ENCODE results near the gene RREB1. TPM values are rescaled to one million over a fixed set of nuclear protein-coding genes. Genes with fewer than 3 reads are reported as not detected.

Gene RREB1
- total RNA-seq, 1 donor: 52.2 TPM

DNA sequence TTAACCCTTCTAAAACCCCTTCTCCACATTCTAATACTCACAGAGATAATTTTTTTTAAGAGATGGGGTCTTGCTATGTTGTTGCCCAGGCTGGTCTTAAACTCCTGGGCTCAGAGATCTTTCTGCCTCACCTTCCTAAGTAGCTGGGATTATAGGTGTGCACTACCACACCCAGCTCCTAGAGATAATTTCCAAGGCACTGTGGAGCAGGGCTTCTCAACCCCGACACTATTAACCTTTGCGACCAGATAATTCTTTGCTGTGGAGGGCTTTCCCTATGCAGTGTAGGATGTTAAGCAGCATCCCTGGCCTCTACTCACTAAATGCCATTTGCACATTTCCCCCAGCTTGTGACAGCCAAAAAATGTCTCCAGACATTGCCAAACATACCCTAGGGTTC is 8.8 kb upstream of the RREB1 start:
- no peak for DNase-seq (ENCODE audit: low read depth in 2 of 3, low spot score in 2 of 3)

DNA sequence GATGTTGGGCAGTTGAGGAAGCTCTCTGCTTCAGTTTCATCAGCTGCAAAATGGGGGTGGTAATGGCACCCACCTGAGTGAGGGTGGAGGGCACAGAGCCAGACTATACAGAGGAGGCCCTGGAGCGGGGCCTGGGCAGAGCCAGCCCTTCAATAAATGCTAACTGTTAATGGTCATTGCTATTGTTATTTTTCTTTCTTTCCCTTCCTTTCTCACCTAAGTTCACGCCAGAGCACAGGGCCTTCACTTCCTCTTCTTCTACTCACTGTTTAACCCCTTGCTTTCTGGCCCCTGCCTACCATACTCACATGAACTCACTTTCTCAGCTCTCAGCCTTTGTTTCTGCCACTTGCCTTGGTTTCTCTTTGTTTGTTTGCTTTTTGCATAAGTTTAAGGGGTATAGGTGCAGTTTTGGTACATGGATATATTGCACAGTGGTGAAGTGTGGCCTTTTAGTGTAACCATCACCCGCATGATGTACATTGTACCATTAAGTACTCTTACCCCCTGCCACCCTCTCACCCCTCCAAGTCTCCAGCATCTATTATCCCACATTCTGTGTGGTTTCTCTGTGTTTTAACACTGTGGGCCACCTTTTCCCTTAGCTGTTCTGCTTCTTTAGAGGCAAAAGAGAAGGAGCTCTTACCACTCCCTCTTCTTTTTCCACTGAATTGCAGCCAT is 7.5 kb upstream of the RREB1 start:
- DNase-seq (ENCODE audit: low read depth in 2 of 3, low spot score in 2 of 3): peak in 1 of 3 donors; percentile 46

DNA sequence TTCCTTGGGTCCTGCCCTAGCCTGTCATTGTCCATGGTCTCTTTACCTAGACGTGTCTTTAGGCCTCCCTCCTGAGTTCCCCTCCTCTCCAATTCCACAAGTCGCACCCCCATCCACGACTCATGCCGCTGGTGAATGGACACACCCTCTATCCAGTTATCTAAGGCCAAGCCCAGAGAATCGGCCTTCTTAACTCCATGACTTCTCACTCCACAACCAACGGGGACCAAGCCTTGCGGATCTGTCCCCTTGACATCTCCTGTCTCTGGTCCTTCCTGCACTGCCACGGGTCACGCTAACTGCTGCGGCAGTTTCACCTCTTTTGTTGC is 7.0 kb upstream of the RREB1 start:
- no peak for DNase-seq (ENCODE audit: low read depth in 2 of 3, low spot score in 2 of 3)

DNA sequence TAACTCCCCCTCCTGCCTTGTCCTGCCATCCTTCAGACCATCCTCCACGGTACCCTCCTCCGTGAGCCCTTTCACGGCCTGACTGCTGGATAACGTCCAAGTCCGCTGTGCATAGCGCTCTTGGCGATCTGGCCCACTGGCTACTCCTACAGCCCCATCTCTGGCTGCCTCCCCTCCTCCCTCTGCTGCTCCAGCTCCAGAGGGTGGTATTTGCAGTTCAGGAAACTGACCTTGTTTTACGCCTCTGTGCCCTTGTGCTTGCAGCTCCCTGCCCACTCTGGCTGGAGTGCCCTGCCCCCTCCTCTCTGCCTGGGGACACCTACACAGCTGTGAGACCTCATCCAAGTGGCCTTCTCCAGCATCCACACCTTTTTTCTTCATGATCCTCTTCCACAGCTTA is 6.5 kb upstream of the RREB1 start:
- no peak for DNase-seq (ENCODE audit: low read depth in 2 of 3, low spot score in 2 of 3)

DNA sequence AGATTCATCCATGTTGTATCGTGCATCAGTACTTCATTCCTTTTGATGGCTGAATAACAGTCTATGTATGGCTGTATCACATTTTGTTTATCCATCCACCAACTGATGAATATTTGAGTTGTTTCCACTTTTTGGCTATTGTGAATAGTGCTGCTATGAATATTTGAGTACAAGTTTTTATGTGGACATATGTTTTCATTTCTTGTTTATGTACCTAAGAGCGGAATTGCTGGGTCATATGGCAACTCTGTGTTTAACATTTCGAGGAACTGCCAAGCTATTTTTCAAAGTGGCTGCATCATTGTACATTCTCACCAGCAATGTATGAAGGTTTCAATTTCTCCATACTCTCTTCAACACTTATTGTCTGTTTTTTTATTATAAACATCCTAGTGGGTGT is 3.0 kb upstream of the RREB1 start:
- no peak for DNase-seq (ENCODE audit: low read depth in 2 of 3, low spot score in 2 of 3)

DNA sequence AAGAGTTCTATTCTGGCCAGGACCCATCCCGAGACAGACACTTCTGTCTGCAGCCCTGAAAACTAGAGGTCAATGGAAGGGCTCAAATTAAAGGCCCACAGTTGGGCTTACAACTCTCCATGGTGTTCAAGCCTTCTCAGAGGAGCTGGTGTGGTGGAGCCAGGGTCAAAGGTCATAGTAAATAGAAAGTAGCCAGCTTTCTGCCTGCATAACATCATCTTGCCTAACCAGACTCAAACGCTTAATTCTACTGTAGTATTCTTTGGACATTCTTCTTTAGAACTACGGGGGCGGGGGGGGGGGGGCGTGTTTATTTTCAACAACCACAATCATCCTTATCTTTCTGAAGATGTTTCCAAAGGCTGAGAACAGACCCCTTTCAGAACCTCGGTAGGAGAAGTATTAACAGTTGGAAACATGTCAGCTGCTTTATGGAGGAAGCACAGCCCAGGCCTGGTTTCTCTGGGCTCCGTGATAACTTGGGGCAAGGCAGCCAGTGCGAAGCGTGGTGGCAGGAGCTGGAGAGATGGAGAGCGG is 1.5 kb upstream of the RREB1 start:
- DNase-seq (ENCODE audit: low read depth in 2 of 3, low spot score in 2 of 3): no peak

DNA sequence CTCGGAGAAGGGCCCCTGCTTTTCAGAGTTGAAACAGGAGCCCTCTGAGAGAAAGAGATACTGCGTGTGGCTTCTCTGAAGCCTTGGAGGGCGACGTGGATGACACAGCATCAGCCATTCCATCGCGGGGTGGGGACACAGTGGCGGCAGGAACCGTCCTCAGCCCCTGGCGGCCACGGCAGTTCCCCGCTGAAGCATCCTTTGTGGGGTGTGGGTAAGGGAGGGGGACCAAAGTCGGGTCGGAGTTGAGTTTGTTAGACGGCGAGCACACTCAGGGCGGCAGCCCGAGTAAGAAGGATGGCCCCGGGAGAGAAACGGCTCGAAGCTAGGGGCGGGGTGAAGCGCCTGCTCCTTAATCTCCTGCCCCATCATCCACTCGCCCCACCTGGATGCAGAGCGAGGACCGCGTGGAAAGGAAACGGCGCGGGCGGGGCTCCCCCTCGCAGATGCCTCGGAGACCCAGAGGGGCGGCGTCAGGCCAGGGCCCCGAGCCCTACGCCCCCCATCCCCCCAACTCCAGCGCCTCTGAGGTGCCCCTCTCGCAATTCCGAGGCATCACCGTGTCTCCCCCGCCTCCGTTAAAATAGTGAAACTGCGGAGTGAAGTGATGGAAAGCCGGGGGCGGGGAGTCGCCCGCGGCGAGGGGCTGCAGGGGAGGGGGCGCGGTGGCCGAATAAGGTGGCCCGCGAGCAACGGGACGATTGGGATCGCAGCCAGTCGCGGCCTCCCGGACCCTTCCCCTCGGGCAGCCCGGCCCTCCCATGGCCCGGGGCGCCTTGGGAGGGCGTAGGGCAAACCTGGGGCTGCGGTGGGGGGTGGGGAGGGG is 796 bp upstream of the RREB1 start:
- peak in 2 of 3 donors; percentile 84 to 86 for DNase-seq (ENCODE audit: low read depth in 2 of 3, low spot score in 2 of 3)

DNA sequence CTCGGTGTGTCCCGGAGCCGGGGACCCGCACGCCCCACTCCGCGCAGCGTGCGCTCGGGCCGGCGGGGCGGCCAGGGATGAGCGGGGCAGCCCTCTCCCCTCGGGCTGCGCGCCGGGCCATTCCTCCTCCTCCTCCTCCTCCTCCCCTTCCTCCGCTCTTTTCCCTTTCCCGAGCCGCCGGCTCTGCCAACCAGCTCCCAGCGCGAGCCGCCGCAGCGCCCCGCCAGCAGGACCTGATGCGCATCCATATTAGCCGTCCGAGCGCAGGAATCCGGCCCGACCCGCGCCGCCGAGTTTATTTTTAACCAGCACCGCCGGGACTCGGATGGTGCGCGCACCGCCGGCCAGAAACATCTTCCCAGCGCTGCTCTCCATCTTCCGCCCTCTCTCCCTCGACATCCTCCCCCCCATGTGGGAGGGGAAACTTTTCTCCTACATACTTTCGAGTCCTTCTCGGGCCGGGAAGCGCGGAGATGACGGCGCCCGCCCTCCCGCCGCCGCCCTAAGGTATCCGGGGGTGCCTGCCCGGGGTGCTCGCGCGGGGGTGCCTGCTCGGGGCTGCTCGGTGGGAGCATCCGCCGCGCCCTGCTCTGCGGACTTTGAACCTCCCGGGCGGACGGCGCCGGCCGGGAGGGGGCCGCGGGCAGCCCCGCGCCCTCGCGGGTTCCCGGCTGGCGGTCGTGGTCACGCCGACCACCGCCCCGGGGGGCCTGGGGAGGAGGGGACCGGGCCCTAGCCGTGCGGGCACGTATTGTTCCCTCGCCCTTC is 619 bp downstream of the RREB1 start:
- peak in 2 of 3 donors; percentile 21 to 22 for DNase-seq (ENCODE audit: low read depth in 2 of 3, low spot score in 2 of 3)

DNA sequence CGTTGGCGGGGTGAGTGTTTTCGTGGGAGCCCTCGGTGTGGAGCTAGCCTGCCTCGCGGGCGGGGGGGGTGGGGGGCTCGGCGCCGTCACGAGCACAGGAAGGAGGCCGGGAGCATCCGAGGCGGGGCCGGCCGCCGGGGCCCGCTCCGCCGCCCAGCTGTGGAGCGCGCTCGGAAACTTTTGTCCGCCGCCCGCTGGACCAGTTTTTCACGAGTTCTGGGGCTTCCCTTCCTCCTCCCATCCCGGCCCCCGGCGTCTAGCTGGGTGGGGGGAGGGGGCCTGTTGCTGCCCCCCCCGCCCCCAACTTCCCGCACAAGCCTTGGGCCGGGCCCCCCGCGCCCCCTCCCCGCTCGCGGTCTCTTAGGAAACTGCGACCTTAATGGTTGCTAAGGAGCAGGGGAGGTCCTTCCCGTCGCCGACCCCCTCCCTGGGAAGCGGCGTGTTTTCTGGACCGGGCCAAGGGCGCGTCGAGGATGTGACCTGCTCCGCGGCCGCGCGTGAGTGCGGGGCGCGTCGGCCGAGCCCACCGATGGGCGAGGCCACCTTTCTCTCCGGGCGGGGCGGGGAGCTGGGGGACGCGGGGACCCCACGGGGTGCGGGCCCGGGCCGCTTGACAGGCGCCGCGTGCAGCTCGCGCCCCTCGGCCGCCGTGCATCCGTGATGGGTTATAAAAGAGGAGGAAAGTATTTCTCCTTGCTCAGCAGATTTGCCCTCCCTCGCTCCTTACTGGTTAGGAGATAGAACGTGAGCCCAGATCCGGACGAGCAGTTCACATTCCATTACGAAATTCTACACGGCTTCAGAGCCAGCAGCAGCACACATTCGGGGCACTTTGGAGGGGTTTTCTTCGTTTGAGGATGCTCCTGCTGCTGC is 1.4 kb downstream of the RREB1 start:
- peak in 2 of 3 donors; percentile 57 to 59 for DNase-seq (ENCODE audit: low read depth in 2 of 3, low spot score in 2 of 3)

DNA sequence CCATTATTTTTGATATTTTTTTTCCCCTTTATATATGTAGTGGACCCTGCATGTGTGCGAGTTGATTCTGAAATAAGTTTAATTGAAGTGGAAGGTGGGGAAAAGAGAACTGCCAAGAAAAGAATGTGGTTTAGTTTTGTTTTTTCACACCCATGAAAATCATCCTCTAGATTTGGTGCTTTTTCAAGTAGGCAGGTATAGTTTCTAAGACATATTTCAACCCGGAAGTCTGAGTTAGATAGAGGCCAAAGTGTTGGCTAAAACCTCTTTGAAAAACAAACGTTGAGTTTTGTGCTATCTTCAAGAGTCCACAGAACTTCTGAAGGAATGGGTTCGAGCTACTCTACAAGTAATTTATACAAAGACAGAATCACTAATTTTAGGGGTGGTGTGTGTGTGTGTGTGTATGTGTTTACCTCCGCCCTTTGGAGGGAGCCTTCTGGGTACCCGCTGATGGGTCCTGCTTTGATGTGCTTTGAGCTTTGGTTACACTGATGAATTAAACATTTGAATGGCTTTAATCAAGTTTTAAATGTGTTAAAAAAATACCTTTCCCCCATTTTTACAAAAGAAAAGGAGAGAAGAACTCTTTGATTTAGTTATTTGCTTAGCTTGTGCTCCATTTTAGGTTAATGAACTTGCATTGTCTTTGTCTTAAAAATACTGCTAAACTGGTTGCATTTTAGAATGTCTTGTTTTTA is 2.5 kb downstream of the RREB1 start:
- no peak for DNase-seq (ENCODE audit: low read depth in 2 of 3, low spot score in 2 of 3)

DNA sequence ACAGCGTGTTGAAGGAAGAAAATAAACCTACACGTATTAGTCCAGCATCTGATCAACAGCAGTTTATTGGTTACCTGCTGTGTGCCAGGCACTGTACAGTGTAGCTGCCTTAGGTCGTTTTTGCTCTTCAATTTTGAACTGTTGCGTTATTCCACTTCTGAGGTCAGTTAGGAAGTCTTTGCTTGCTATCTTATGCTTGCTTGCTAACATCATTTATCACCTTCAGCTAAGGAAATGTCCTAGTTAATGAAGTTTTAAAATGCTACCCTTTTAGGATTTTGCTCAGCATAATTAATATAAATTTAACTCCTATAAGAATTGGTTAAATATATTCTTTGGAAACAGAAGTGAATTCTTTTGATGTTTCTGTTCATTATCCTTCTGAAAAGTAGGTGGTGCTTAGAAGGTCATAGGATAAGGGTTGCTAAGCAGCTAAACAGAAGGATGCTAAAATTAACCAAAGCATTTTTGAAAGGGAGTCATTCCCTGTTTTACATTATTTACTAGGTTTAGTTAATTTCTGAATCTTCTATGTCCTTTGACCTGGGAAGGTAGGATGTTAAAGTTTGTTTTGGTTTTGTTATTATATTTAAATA is 3.4 kb downstream of the RREB1 start:
- no peak for DNase-seq (ENCODE audit: low read depth in 2 of 3, low spot score in 2 of 3)

DNA sequence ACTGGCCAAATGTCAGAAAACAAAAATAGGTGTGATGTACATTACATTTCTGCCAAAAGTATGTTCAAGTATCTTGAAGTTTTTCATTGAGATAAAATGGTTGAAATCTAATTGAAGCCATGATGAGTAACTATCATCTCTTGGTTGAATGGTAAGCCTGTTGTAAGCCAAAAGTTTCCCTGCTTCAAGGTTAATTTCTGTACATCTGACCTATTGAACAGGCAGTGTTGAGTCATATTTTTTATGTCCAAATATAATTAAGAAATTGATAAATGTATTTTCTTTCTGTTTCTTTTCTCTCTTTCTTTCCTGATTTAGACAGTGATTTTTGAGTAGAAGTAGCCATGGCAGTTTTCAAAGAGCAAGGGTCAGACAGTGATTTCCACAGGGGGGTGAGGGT is 4.4 kb downstream of the RREB1 start:
- DNase-seq (ENCODE audit: low read depth in 2 of 3, low spot score in 2 of 3): no peak

DNA sequence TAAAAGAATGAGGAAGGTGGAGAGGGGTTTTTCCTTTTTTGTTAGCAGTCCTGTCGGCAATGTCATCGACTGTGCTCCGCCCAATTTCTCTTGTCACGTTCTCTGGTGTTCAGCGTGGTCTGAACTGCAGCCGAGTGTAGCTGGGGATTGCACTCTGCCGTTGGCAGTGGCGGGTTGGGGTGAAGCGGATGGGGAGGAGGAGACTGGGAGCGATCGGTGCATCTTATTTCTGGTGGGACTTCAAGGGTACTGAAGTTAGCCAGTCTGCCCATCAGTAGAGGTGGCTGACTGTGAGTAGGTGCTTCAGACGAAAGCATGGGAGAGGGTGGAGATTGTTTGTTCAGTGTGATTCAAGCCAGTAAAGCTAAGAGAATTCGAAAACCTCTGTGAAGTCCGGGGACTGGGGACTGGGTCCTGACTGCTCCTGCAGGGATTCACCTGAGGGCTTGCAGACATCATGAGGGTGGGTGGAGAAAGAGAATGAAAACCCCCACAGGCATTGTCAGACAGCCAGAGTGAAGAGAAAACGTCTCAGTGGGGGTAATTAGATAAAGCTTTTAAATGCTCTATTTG is 5.1 kb downstream of the RREB1 start:
- peak in 2 of 3 donors; percentile 58 to 76 for DNase-seq (ENCODE audit: low read depth in 2 of 3, low spot score in 2 of 3)

DNA sequence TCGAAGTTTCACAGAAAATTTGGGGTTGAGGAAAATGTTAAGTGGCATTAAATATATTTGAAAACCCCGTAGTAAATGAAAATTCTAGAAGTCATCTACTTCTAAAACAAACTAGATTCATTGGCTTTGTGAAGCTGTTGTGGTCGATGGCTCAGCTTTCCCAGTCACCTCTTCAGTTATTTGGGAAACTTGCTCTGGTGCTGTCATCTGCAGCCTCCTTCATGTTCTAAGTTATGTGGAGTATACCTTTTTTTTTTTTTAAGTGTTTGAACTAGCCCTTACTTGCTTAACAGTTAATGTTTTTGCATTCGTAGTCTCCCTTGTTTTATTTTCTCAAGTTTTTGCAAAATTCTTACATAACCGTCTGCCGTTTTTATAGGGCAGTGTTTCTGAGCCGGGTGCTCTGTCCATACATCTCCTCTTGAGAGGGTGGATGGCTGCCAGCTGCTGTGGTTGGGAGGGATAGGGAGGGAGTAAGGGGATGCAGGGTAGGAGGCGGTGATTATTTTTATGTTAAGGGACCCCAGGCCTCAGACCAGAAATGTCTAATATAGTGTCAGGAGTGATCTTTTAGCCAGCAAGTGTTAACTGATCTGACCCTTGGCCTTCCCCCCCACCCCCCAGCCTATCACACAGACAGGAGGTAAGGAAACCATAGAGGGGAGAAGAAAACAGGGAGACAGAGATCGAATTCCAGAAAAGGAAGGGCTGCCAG is 7.1 kb downstream of the RREB1 start:
- no peak for DNase-seq (ENCODE audit: low read depth in 2 of 3, low spot score in 2 of 3)

DNA sequence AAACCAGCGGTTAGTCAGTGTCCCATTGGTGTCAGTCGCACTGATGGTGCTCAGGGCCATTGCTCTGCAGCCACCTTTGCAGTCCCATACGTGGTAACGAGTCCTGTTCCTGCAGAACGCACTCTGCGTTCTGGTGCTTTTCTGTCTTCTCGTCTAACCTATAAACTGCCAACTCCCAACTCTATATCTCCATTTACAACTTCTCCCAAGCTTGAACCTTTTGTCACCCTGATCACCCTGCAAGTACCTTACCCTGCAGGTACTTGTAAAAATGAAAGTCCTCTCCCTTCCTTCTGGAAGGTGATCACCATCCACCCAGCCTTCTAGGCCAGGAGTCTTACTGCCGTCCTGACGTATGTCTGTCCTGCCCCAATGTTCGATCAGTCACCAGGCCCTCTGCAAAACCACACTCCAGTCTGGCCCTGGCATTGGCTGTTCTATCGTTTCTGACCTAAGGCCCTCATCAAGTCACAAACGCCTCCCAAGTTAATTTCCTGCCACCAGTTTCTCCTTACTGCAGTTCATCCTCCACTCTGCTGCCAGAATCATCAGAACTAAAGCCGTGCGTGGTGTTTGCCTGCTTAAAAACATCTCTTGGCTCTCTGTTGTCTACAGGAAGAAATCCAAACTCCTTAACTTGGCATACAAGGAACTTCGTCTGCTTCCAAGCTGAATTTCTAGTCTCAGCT is 7.9 kb downstream of the RREB1 start:
- DNase-seq (ENCODE audit: low read depth in 2 of 3, low spot score in 2 of 3): no peak

DNA sequence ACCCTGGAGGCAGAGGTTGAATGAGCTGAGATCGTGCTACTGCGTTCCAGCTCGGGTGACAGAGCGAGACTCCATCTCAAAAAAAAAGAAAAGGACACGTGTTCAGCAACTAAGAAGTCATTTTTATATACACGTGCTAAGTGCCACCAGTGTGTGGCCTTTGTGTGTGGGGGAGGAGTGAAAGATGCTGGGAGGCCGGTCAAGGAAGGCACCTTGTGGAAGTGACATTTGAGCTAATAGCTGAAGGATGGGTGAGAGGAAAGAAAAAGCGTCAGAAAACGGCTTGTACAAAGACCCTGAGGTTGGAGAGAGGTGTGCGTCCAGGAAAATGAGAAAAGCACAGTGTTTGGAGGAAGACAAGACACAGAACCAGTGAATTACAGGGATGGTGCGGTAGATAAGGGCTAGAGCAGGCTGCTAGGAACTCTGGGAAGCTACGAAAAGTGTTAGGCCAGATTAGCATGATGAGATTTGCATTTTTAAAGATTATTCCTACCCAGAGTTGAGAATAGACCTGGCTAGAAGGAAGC is 11.6 kb downstream of the RREB1 start:
- DNase-seq (ENCODE audit: low read depth in 2 of 3, low spot score in 2 of 3): no peak

DNA sequence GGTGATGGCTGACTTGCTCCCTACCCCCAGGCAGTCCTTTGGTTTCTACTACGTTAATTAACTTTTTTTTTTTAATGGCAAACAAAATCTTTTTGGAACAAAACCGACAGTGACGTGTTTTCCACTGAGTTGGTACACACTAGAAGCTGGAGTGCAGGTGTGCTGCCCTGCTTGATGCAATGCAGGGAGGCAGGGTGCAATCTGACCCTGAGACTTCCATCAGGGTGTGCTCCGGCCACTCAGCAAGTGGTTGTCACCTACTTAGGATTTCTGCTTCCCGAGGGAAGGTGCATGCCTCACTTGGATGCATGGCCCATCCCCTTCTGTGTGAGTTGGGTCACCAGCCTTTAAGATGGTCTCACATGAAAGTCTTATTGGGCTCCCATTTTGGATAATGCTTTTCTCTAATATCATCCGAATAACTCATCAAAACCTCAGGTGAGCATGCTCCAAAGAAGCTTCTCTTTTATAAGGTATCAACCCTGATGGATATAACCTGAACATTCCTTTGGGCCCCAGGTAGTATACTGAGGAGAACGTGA is 14.0 kb downstream of the RREB1 start:
- no peak for DNase-seq (ENCODE audit: low read depth in 2 of 3, low spot score in 2 of 3)

All from hematopoietic multipotent progenitor cell (in vitro differentiated cells).